ENCODE measurements around the gene ULK1. TPM values are rescaled to one million over a fixed set of nuclear protein-coding genes. Genes with fewer than 3 reads are reported as not detected.
A peak's percentile ranks its signal among the peaks of the same experiment; 100 is the strongest.

Gene ULK1
- total RNA-seq, 1 donor: 11.7 TPM

DNA sequence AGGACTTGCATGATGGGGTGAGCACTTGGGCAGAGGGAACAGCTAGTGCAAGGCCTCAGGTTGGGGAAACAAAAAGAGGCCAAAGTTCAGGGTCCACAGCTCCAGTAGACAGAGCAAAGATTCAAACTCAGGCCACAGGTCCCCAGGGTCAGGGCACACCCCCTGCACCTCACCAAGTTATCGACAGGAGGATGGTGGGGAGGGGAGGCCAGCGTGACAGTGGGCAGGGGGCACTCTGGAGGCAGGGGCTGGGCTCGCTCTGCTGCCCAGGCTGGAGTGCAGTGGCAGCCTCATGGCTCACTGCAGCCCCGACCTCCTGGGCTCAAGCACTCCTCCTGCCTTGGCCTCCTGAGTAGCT lies 32.4 kb upstream of the ULK1 start:
- no peak for DNase-seq (ENCODE audit: low read depth)
- TF ChIP-seq CTCF (IDR thresholded peaks at IDR 0.05; ENCODE audit: insufficient read depth, low read depth, low read length): no peak
- no peak overlapping the region for H3K4me3 ChIP-seq (ENCODE audit: low read depth, low read length)

DNA sequence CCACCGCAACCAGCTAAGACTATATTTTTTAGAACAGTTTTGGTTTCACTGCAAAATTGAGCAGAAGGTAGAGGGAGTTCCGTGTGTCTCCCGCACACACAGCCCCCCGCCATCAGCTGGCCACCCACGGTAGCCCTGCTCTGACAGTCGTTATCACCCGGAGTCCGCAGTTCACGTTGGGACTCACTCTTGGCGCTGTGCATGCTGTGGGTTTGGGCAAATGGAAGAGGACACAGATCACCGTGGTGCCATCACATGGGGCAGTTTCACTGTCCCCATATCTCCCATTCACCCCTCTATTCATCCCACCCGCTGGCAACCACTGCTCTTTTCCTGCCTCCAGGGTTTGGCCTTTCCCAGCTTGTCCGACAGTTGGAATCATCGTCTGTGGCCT lies 31.8 kb upstream of the ULK1 start:
- no peak overlapping the region for H3K4me3 ChIP-seq (ENCODE audit: low read depth, low read length)
- DNase-seq (ENCODE audit: low read depth): no peak

GRCh38 chr12:131862994-131863710 lies 31.3 kb upstream of the ULK1 start:
- no peak for TF ChIP-seq CTCF (IDR thresholded peaks at IDR 0.05; ENCODE audit: insufficient read depth, low read depth, low read length)
- peak; percentile 71 for DNase-seq (ENCODE audit: low read depth)
- no peak overlapping the region for H3K4me3 ChIP-seq (ENCODE audit: low read depth, low read length)

More for the DNA sequence above, 31.8 kb upstream of the ULK1 start:
- no peak for TF ChIP-seq CTCF (IDR thresholded peaks at IDR 0.05; ENCODE audit: insufficient read depth, low read depth, low read length)

DNA sequence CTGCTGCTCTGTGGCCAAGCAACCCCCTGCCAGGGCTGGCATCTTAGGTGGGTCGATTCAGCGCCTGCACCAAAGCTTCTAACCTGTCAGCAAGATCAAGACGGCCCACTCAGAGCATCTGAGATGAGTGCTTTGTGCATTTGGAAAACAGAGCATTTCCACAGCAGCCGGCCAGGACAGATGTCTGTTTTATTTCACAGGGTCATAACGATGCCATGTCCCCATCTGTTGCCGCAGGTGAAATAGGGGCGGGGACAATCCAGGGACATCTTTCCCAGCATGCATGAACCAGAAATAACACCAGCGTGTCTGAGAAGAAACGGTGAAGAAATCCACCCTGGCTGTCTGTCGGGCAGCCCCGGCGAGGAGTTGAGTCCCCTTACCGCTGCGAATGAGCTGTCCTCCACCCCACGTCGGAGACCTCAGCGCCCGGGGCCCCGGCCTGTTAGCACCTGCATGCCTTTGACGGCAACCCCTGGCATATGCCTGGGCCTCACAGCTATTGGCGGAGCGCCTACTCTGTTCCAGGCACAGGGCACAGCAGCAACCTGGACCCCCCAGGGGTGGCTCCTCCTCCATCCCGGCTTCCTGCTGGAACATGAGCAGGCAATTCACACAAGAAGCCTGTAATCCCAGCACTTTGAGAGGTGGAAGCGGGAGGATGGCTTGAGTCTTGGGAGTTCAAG lies 30.6 kb upstream of the ULK1 start:
- H3K4me3 ChIP-seq (ENCODE audit: low read depth, low read length): no peak overlapping the region
- TF ChIP-seq CTCF (IDR thresholded peaks at IDR 0.05; ENCODE audit: insufficient read depth, low read depth, low read length): no peak
- peak; percentile 62 for DNase-seq (ENCODE audit: low read depth)

- no peak overlapping the region for H3K4me3 ChIP-seq (ENCODE audit: low read depth, low read length)
- TF ChIP-seq CTCF (IDR thresholded peaks at IDR 0.05; ENCODE audit: insufficient read depth, low read depth, low read length): no peak
- no peak for DNase-seq (ENCODE audit: low read depth)
Measured at GRCh38 chr12:131864469-131864868, 30.0 kb upstream of the ULK1 start.

DNA sequence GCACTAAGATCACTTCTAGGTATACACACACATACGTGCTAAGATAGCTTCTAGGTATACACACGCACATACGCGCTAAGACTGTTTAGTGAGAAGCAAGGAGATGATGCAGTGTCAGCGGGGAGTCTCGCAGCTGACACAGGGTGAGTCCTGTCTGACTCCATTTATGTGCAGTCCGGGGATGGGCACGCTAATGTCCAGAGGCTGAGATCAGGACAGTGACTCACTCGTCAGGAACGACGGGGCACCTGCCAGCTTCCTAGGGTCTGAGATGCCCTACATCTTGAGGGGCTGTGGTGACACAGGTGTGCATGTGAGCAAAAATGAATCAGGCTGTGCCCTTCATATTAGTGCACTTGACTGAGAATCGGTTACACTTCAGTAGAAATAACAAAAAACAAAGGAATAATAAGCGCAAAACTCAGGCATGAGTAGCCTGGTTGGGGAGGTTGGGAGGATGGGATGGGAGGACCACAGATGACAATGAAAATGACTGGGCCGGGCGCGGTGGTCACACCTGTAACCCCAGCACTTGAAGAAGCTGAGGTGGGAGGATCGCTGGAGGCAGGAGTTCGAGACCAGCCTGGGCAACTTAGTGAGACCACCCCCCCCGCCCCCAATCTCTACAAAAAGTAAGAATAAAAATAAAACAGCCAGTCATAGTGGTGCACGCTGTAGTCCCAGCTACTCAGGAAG lies 29.1 kb upstream of the ULK1 start:
- TF ChIP-seq CTCF (IDR thresholded peaks at IDR 0.05; ENCODE audit: insufficient read depth, low read depth, low read length): no peak
- no peak for DNase-seq (ENCODE audit: low read depth)
- no peak overlapping the region for H3K4me3 ChIP-seq (ENCODE audit: low read depth, low read length)
